Measurements from ENCODE around the gene COASY. TPM values are rescaled to one million over a fixed set of nuclear protein-coding genes. Genes with fewer than 3 reads are reported as not detected.

Gene COASY
- total and polyA plus RNA-seq, 2 of the 4 experiments (the other 2 are of a cell fraction), result 10.6 to 44.0 TPM

- ATAC-seq (ENCODE audit: low read depth) (no peak), DNase-seq (no peak)
- Histone ChIP-seq H2BK15ac (ENCODE audit: low read depth, low read length) (peak overlapping the region; percentile 100), H2AK9ac (replicated peaks; ENCODE audit: low read depth, low read length, poor library complexity) (peak overlapping the region; percentile 100), H3K9me1 (ENCODE audit: insufficient read depth, low read length) (peaks cover 34% of the 10 kb centered on the region), H3K56ac (ENCODE audit: extremely low read depth, insufficient read depth, low read length) (peak overlapping the region; percentile 98), H3K4ac (ENCODE audit: low read depth, low read length) (peak overlapping the region; percentile 100), H4K20me1 (ENCODE audit: insufficient read depth, low read length) (no peaks in the 10 kb centered on the region; the same call in 1 of the 2 replicates), H3K18ac (ENCODE audit: low read depth, low read length) (peak overlapping the region; percentile 97), H3K4me1 (ENCODE audit: control insufficient read depth, insufficient read depth, low read length) (peaks cover 58% of the 10 kb centered on the region), H2BK20ac (ENCODE audit: low read depth, low read length) (peak overlapping the region; percentile 98), H3K36me3 (ENCODE audit: control insufficient read depth, insufficient read depth, low read length) (peaks cover 2% of the 10 kb centered on the region; the same call in 1 of the 2 replicates), H4K5ac (ENCODE audit: low read depth, low read length) (peak overlapping the region; percentile 81), H2BK120ac (ENCODE audit: low read depth, low read length) (peak overlapping the region; percentile 100), H3K9me3 (ENCODE audit: control insufficient read depth, insufficient read depth, low read length) (no peaks in the 10 kb centered on the region), H3K27ac (ENCODE audit: insufficient read depth, low read length) (peak overlapping the region; percentile 99), H2BK5ac (ENCODE audit: low read depth, low read length, poor library complexity, severe bottlenecking) (peak overlapping the region; percentile 99), H3K79me1 (ENCODE audit: low read depth in 1 of 2, low read length in 2 of 2) (peaks cover 9 to 57% of the 10 kb centered on the region in 2 experiments; a peak in 3 of 4 replicates), H3K14ac (replicated peaks; ENCODE audit: low read depth, low read length) (peak overlapping the region; percentile 99), H3K23ac (ENCODE audit: low read depth, low read length) (peak overlapping the region; percentile 99), H3K4me3 (ENCODE audit: insufficient read depth, low read depth, low read length) (no peak overlapping the region), H3K4me2 (ENCODE audit: low read depth, low read length) (no peak overlapping the region; the same call in 1 of the 2 replicates), H4K91ac (ENCODE audit: insufficient read depth, low read depth, low read length) (peak overlapping the region; percentile 100), H2AK5ac (ENCODE audit: low read depth, low read length) (peak overlapping the region; percentile 100), H2AFZ (replicated peaks; ENCODE audit: low read length, poor library complexity) (no peak overlapping the region), H3K27me3 (ENCODE audit: control insufficient read depth, insufficient read depth, low read length) (no peaks in the 10 kb centered on the region), H4K8ac (ENCODE audit: low read depth in 2 of 2, low read length in 2 of 2) (peak overlapping the region; percentile 99 to 100), H3K9ac (ENCODE audit: low read depth, low read length) (peak overlapping the region; percentile 83)
- in situ Hi-C loops (cut with MboI; ENCODE audit: low sequenced_read_pairs) (loop anchor here (5.0 to 10.0 kb wide), 2 partner anchors 199 to 296 kb away; no protein-coding TSS in a partner anchor), intact Hi-C loops (cut with micrococcal nuclease) (loop anchor here (2.0 to 10.0 kb wide), 2 partner anchors 98 to 386 kb away; partner anchors contain the start of gene CAVIN1), dilution Hi-C loops (cut with HindIII; ENCODE audit: low sequenced_read_pairs, unreplicated experiment) (no loop called here)
- TF ChIP-seq ELK1 (IDR thresholded peaks at IDR 0.05; ENCODE audit: borderline replicate concordance, low read depth, low read length) (no peak), MXI1 (IDR thresholded peaks at IDR 0.05; ENCODE audit: borderline replicate concordance, low read depth, low read length) (no peak), MAZ (IDR thresholded peaks at IDR 0.05; ENCODE audit: borderline replicate concordance, low read depth, low read length) (no peak), BHLHE40 (IDR thresholded peaks at IDR 0.05; ENCODE audit: low read depth, low read length) (no peak), SMC3 (IDR thresholded peaks at IDR 0.05; ENCODE audit: low read depth, low read length) (no peak), POLR2A (IDR thresholded peaks at IDR 0.05; ENCODE audit: low read depth, low read length) (no peak), FOS (IDR thresholded peaks at IDR 0.05; ENCODE audit: low read depth, low read length) (no peak), RFX5 (IDR thresholded peaks at IDR 0.05; ENCODE audit: low read depth, low read length) (no peak), CTCF (conservative IDR thresholded peaks at IDR 0.05; ENCODE audit: low read depth, low read length) (no peak), USF2 (IDR thresholded peaks at IDR 0.05; ENCODE audit: low read depth, low read length) (no peak), RCOR1 (IDR thresholded peaks at IDR 0.05; ENCODE audit: insufficient replicate concordance, low read length) (no peak), CHD1 (IDR thresholded peaks at IDR 0.05; ENCODE audit: low read depth, low read length) (no peak), RAD21 (IDR thresholded peaks at IDR 0.05; ENCODE audit: low read length) (no peak), MAFK (IDR thresholded peaks at IDR 0.05; ENCODE audit: low read depth, low read length) (no peak), NFE2L2 (IDR thresholded peaks at IDR 0.05; ENCODE audit: low read depth, low read length) (no peak), CEBPB (IDR thresholded peaks at IDR 0.05; ENCODE audit: low read depth, low read length) (no peak)
- no CpG with 5 or more reads among the region's 8 CpGs for WGBS, 2 experiments (ENCODE audit: extremely low coverage in 2 of 2, insufficient read length in 1 of 2)
- CTCF ChIA-PET, result interaction anchor here (1.9 kb wide), 1 partner anchor 198 kb away, joined by 4 read pairs; no protein-coding TSS in a partner anchor
- BruUV-seq (replicated peaks), result no TSS peak
- POLR2A ChIA-PET (ENCODE audit: unreplicated experiment), result interaction anchor here (4.2 kb wide), 1 partner anchor 98 kb away, joined by 17 read pairs; the partner anchor contains the start of gene CAVIN1
Observed at GRCh38 chr17:42521036-42521435, 40.9 kb upstream of the COASY start.

Measured in IMR-90 (cell line).